ENCODE data around the gene RHBDL1. TPM values are rescaled to one million over a fixed set of nuclear protein-coding genes. Genes with fewer than 3 reads are reported as not detected.

The RHBDL1 gene
- total RNA-seq, 4 donors from 2014 or later: 0.44 to 1.0 (median 0.96) TPM; not detected in 1

GRCh38 chr16:705431-706188 is 30.1 kb downstream of the RHBDL1 start, which contains the start of gene FBXL16:
Gene FBXL16 (minus strand): TSS chr16:705801. CDS start chr16:697405, 8,396 bp downstream.
- no peak for ATAC-seq (ENCODE audit: low FRiP score)
- TF ChIP-seq CTCF (IDR thresholded peaks at IDR 0.05): no peak
- no peak for DNase-seq (ENCODE audit: low spot score)

GRCh38 chr16:706189-707061 is 31.0 kb downstream of the RHBDL1 start:
- TF ChIP-seq CTCF (IDR thresholded peaks at IDR 0.05): no peak
- DNase-seq (ENCODE audit: low spot score) (no peak), ATAC-seq (ENCODE audit: low FRiP score) (no peak)

DNA sequence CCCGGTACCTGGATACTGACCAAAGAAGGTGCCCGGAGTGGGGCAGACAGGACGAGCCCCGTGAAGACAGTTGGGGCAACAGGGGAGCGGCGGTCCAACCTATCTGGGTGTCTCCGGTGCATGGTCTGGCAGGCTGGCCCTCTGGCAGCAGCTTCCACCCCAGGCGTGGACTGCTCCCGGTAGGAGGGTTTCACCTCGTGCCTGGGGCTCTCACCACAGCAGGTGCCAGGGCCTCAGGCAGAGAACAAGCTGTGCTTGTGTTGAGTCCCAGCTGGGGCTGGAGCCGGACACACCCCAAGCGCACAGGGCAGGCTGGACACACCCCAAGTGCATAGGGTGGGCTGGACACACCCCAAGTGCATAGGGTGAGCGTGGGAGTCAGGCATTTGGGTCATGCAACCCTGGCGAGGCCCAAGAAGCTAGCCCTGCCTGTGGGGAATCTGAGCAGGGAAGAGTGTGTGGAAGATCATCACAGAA is 31.6 kb downstream of the RHBDL1 start:
- DNase-seq (ENCODE audit: low spot score) (no peak), ATAC-seq (ENCODE audit: low FRiP score) (no peak)
- no peak for TF ChIP-seq CTCF (IDR thresholded peaks at IDR 0.05)

- ATAC-seq (ENCODE audit: low FRiP score) (no peak), DNase-seq (ENCODE audit: low spot score) (no peak)
- TF ChIP-seq CTCF (IDR thresholded peaks at IDR 0.05): no peak
These were observed 32.5 kb downstream of the RHBDL1 start for GRCh38 chr16:708019-708418.

GRCh38 chr16:708959-709358 is 33.5 kb downstream of the RHBDL1 start:
- DNase-seq (ENCODE audit: low spot score): no peak
- no peak for ATAC-seq (ENCODE audit: low FRiP score)
- no peak for TF ChIP-seq CTCF (IDR thresholded peaks at IDR 0.05)

GRCh38 chr16:709566-710499 is 34.4 kb downstream of the RHBDL1 start:
- ATAC-seq (ENCODE audit: low FRiP score) (no peak), DNase-seq (ENCODE audit: low spot score) (no peak)
- TF ChIP-seq CTCF (IDR thresholded peaks at IDR 0.05): no peak
